Peyer's patch (tissue), 4 donors: ENCODE data around the gene OR10T2.
"Not testable (repeated sequence)": the region's sequence is repeated elsewhere in the genome, so short reads cannot be mapped to it uniquely, and the experiment has no call there.

Source experiments
- CTCF ChIP-seq, 6 experiments: fragments of 450-650 bp in 4 of 6; fragments of 200-600 bp in 2 of 6; sonication (generic) in 1 of 6; IDR thresholded peaks; one replicate each; pipeline ENCODE4 v1.5.1; 2017 to 2019; ENCODE audit warnings: antibody characterized with exemption in 6 of 6, mild to moderate bottlenecking in 3 of 6, moderate library complexity in 1 of 6
- POLR2A ChIP-seq, 2 donors: fragments of 450-650 bp; IDR thresholded peaks; one replicate each; pipeline ENCODE4 v1.5.1; 2017; ENCODE audit warnings: antibody characterized with exemption in 2 of 2, mild to moderate bottlenecking in 2 of 2, moderate library complexity in 2 of 2

GRCh38 chr1:158374101-158374500 lies 25.2 kb downstream of the OR10T2 start:
- not testable (repeated sequence) for TF ChIP-seq CTCF, POLR2A (IDR thresholded peaks at IDR 0.05)
